MM.1S (cell line): Measurements from ENCODE around the gene DYNC1I1.
A peak's percentile ranks its signal among the peaks of the same experiment; 100 is the strongest.

ENCODE experiments used
- DNase-seq: peaks from one replicate; pipeline ENCODE4 v3.0.0-alpha.2; 2015
- H2AFZ ChIP-seq: fragments of 300-600 bp; sonication (generic); 2 replicates; pipeline ENCODE4 v1.6.0; 2016; ENCODE audit warnings: antibody characterized with exemption, low read length
- H3F3A ChIP-seq: fragments of 300-600 bp; sonication (generic); 2 replicates; pipeline ENCODE4 v1.6.1; 2016; ENCODE audit warnings: mild to moderate bottlenecking, antibody characterized with exemption, low read length, moderate library complexity, mixed read lengths; ENCODE audit not compliant: insufficient read depth
- H3K27ac ChIP-seq: fragments of 300-600 bp; sonication (generic); 2 replicates; pipeline ENCODE4 v1.5.1; 2016; ENCODE audit warnings: mild to moderate bottlenecking, low read length
- H3K27me3 ChIP-seq: fragments of 300-600 bp; sonication (generic); replicated peaks from 2 replicates; pipeline ENCODE4 v1.6.0; 2016; ENCODE audit warnings: low read length; ENCODE audit not compliant: insufficient read depth
- H3K36me3 ChIP-seq: fragments of 300-600 bp; sonication (generic); replicated peaks from 2 replicates; pipeline ENCODE4 v1.6.1; 2016; ENCODE audit warnings: mild to moderate bottlenecking, low read length, mixed read lengths; ENCODE audit not compliant: insufficient read depth
- H3K4me1 ChIP-seq: fragments of 300-600 bp; sonication (generic); 2 replicates; pipeline ENCODE4 v1.6.1; 2016; ENCODE audit warnings: low read length, mixed read lengths
- H3K4me2 ChIP-seq: fragments of 300-600 bp; sonication (generic); 2 replicates; pipeline ENCODE4 v1.6.0; 2016; ENCODE audit warnings: low read depth, low read length
- H3K4me3 ChIP-seq: fragments of 300-600 bp; sonication (generic); 2 replicates; pipeline ENCODE4 v1.5.1; 2016; ENCODE audit warnings: low read length, mixed read lengths
- H3K79me2 ChIP-seq: fragments of 300-600 bp; sonication (generic); 2 replicates; pipeline ENCODE4 v1.6.1; 2016; ENCODE audit warnings: mixed run types, low read length, mixed read lengths
- H3K9ac ChIP-seq: fragments of 300-600 bp; sonication (generic); 2 replicates; pipeline ENCODE4 v1.6.1; 2016; ENCODE audit warnings: low read length, mixed read lengths
- H3K9me2 ChIP-seq: fragments of 300-600 bp; sonication (generic); replicated peaks from 2 replicates; pipeline ENCODE4 v1.6.1; 2016; ENCODE audit warnings: mild to moderate bottlenecking, low read length, mixed read lengths; ENCODE audit not compliant: insufficient read depth
- H3K9me3 ChIP-seq: fragments of 300-600 bp; sonication (generic); replicated peaks from 2 replicates; pipeline ENCODE4 v1.6.1; 2016; ENCODE audit warnings: mild to moderate bottlenecking, low read length, mixed read lengths; ENCODE audit not compliant: insufficient read depth
- H4K20me1 ChIP-seq: fragments of 300-600 bp; sonication (generic); 2 replicates; pipeline ENCODE4 v1.6.1; 2016; ENCODE audit warnings: mild to moderate bottlenecking, low read length, moderate library complexity, mixed read lengths; ENCODE audit not compliant: insufficient read depth
- EZH2 ChIP-seq: fragments of 300-600 bp; sonication (generic); optimal IDR thresholded peaks from 2 replicates; pipeline ENCODE3; 2017; ENCODE audit warnings: low read depth, mild to moderate bottlenecking, antibody characterized with exemption, low read length, mixed read lengths
- EZH2phosphoT487 ChIP-seq: fragments of 300-600 bp; sonication (generic); IDR thresholded peaks from 2 replicates; pipeline ENCODE4 v1.6.1; 2018; ENCODE audit warnings: antibody characterized with exemption, low read length
- TF ChIP-seq, protein P1 (sequence below): fragments of 300-600 bp; sonication (generic); IDR thresholded peaks from 2 replicates; pipeline ENCODE4 v1.5.1; 2016; ENCODE audit warnings: antibody characterized with exemption, low read length, mixed read lengths

The DYNC1I1 gene

DNA sequence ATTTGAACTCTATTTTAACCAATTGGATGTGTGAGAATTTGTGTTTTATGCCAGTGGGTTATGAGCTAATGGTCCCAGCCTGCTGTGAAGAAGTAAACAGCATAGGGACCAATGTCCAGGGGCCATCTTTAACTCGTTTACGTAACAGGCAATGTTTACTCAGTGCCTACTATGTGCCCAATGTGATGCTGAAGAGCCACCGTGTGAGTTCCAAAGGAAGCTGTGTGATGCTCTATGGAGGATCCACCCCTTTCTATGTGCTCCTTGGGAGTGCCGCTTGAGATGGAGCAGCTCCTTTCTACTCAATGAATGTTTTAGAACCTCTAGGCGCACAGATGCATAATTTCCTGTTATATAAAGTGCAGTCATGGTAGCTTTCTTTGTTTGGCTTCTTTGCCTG is 21.3 kb downstream of the DYNC1I1 start:
- H3K36me3 ChIP-seq = no peaks in the 10 kb centered on the region
- no peak for DNase-seq
- H3K4me1 ChIP-seq = 0 out of 2 replicates have a peak, but pooled peaks cover 7% of the 10 kb centered on the region
- H4K20me1 ChIP-seq = no peaks in the 10 kb centered on the region
- no peaks in the 10 kb centered on the region for H3K9me3 ChIP-seq
- no peaks in the 10 kb centered on the region for H3F3A ChIP-seq
- no peak overlapping the region for H3K4me3 ChIP-seq
- H3K27me3 ChIP-seq = no peaks in the 10 kb centered on the region
- H3K4me2 ChIP-seq = no peak overlapping the region
- H3K9me2 ChIP-seq = no peaks in the 10 kb centered on the region
- no peak overlapping the region for H3K9ac ChIP-seq
- H3K27ac ChIP-seq = no peak overlapping the region
- no peaks in the 10 kb centered on the region for H3K79me2 ChIP-seq
- TF ChIP-seq, protein P1, sequence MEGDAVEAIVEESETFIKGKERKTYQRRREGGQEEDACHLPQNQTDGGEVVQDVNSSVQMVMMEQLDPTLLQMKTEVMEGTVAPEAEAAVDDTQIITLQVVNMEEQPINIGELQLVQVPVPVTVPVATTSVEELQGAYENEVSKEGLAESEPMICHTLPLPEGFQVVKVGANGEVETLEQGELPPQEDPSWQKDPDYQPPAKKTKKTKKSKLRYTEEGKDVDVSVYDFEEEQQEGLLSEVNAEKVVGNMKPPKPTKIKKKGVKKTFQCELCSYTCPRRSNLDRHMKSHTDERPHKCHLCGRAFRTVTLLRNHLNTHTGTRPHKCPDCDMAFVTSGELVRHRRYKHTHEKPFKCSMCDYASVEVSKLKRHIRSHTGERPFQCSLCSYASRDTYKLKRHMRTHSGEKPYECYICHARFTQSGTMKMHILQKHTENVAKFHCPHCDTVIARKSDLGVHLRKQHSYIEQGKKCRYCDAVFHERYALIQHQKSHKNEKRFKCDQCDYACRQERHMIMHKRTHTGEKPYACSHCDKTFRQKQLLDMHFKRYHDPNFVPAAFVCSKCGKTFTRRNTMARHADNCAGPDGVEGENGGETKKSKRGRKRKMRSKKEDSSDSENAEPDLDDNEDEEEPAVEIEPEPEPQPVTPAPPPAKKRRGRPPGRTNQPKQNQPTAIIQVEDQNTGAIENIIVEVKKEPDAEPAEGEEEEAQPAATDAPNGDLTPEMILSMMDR = no peak
- TF ChIP-seq EZH2 = no peak
- no peak for TF ChIP-seq EZH2phosphoT487
- H2AFZ ChIP-seq = no peak overlapping the region

DNA sequence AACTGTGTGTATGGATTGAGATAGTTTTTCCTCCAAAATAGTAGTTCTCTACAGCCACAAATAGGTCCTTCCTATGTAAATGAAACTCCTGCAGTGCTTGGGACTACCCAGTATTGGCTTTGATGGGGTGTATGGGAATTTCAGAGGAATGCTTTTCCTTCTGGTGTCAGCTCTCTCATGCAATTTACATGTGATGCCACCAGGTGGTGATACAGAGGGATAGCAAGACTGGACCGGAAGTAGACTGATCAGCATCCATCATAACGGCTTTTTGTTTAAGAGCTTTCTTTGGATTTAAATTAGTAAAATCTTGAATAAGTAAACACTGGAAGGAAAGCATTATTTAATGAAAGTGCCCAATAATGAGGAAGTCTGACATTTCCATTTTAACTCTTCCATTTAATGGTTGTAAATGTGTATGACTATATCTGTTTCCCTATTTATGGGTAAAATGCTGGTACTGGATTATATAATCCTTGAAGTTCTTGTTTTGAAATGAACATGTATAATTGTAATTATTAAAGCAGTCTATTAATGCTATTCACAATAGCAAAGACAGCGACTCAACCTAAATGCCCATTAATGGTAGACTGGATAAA is 22.7 kb downstream of the DYNC1I1 start:
- no peak overlapping the region for H3K27ac ChIP-seq
- no peak for TF ChIP-seq EZH2phosphoT487
- TF ChIP-seq, protein P1 = peak; percentile 79
- 0 out of 2 replicates have a peak, but pooled peaks cover 7% of the 10 kb centered on the region for H3K4me1 ChIP-seq
- H3K4me2 ChIP-seq = peak overlapping the region; percentile 12; the same call in 1 of the 2 replicates
- no peaks in the 10 kb centered on the region for H3K27me3 ChIP-seq
- H3K9ac ChIP-seq = no peak overlapping the region
- no peak overlapping the region for H3K4me3 ChIP-seq
- H3K9me2 ChIP-seq = no peaks in the 10 kb centered on the region
- no peaks in the 10 kb centered on the region for H3K36me3 ChIP-seq
- H3K9me3 ChIP-seq = no peaks in the 10 kb centered on the region
- peak; percentile 50 for DNase-seq
- no peaks in the 10 kb centered on the region for H4K20me1 ChIP-seq
- H2AFZ ChIP-seq = no peak overlapping the region
- H3K79me2 ChIP-seq = no peaks in the 10 kb centered on the region
- H3F3A ChIP-seq = no peaks in the 10 kb centered on the region

DNA sequence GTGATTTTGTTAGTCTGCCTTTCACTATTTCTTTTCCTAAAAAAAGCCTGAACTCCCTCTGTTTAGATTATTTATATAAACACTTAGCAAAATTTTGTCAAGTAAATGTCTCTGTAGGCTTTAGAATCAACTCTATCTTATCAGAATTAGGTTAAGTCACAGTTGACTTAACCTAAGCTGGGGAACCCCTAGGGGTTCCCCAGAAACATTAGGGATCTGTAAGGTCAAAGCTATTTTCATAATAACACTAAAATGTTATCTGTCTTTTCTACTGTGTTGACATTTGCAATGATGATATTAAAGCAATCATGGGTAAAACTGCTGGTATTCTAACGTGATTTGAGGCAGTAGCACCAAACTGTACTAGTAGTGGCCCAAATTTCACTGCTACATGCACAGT is 24.3 kb downstream of the DYNC1I1 start:
- no peak for DNase-seq
- Histone ChIP-seq H3K4me2 (no peak overlapping the region), H4K20me1 (no peaks in the 10 kb centered on the region), H3K9ac (no peak overlapping the region), H3K79me2 (no peaks in the 10 kb centered on the region), H3K27ac (no peak overlapping the region), H3K4me1 (0 out of 2 replicates have a peak, but pooled peaks cover 7% of the 10 kb centered on the region), H3K4me3 (no peak overlapping the region), H3F3A (no peaks in the 10 kb centered on the region), H3K9me2 (no peaks in the 10 kb centered on the region), H3K27me3 (no peaks in the 10 kb centered on the region), H3K36me3 (no peaks in the 10 kb centered on the region), H3K9me3 (no peaks in the 10 kb centered on the region), H2AFZ (no peak overlapping the region)
- TF ChIP-seq, protein P1 = no peak
- TF ChIP-seq EZH2 (no peak), EZH2phosphoT487 (no peak)
